Progenitor cell of endocrine pancreas (in vitro differentiated cells): ENCODE measurements around the gene SPRR5. TPM values are rescaled to one million over a fixed set of nuclear protein-coding genes. Genes with fewer than 3 reads are reported as not detected.

Experiments
- DNase-seq: peaks from one replicate; pipeline ENCODE4 v3.0.0; 2021; ENCODE audit warnings: low spot score; ENCODE audit not compliant: unreplicated experiment
- H3K27ac Mint-ChIP-seq: 2 replicates; pipeline ENCODE4 v1.8.0; 2021; ENCODE audit warnings: mild to moderate bottlenecking, moderate library complexity, mixed read lengths
- H3K27me3 Mint-ChIP-seq: 2 replicates; pipeline ENCODE4 v1.8.0; 2021; ENCODE audit warnings: mixed read lengths
- H3K36me3 Mint-ChIP-seq: 2 replicates; pipeline ENCODE4 v1.8.0; 2022; ENCODE audit warnings: mixed read lengths; ENCODE audit not compliant: insufficient read depth
- H3K4me1 Mint-ChIP-seq: 2 replicates; pipeline ENCODE4 v1.8.0; 2021; ENCODE audit warnings: low read depth, mixed read lengths
- H3K4me3 Mint-ChIP-seq: 2 replicates; pipeline ENCODE4 v1.8.0; 2021; ENCODE audit warnings: low read depth, mild to moderate bottlenecking, moderate library complexity, mixed read lengths
- H3K9me3 Mint-ChIP-seq: 2 replicates; pipeline ENCODE4 v1.8.0; 2021; ENCODE audit warnings: low read depth, mixed read lengths
- CTCF ChIP-seq: fragments of 200-600 bp; sonication (generic); IDR thresholded peaks from one replicate; pipeline ENCODE4 v1.5.0; 2021; ENCODE audit warnings: antibody characterized with exemption, mild to moderate bottlenecking; ENCODE audit not compliant: unreplicated experiment
- total RNA-seq: library from RNA; stranded (reverse); gene quantifications from 2 replicates; pipeline ENCODE4 v1.2.1, GENCODE V29; 2021

Gene SPRR5
- total RNA-seq, 1 donor from 2014 or later, result not detected

GRCh38 chr1:152998476-152998875 lies 51.5 kb downstream of the SPRR5 start:
- Mint-ChIP-seq H3K4me1 (peaks cover 10% of the 10 kb centered on the region), H3K27ac (no peak overlapping the region), H3K36me3 (no peaks in the 10 kb centered on the region), H3K27me3 (no peaks in the 10 kb centered on the region), H3K4me3 (no peak overlapping the region), H3K9me3 (peaks cover 10% of the 10 kb centered on the region)
- no peak for TF ChIP-seq CTCF
- no peak for DNase-seq

Other genes starting within 250 kb of the SPRR5 start
- not detected in 2 replicates for gene LCE2A, start 248.9 kb upstream of the SPRR5 start, total RNA-seq
- not detected in 2 replicates for gene LCE4A, start 239.0 kb upstream of the SPRR5 start, total RNA-seq
- not detected in 2 replicates for gene KPRP, start 189.2 kb upstream of the SPRR5 start, total RNA-seq
- gene LCE1F, start 172.1 kb upstream of the SPRR5 start, total RNA-seq, result not detected in 2 replicates
- not detected in 2 replicates for gene LCE1E, start 160.9 kb upstream of the SPRR5 start, total RNA-seq
- not detected in 2 replicates for gene LCE1D, start 150.5 kb upstream of the SPRR5 start, total RNA-seq
- not detected in 2 replicates for gene LCE1C, start 140.6 kb upstream of the SPRR5 start, total RNA-seq
- gene LCE1B, start 135.2 kb upstream of the SPRR5 start, total RNA-seq, result not detected in 2 replicates
- not detected in 2 replicates for gene LCE1A, start 119.7 kb upstream of the SPRR5 start, total RNA-seq
- gene LCE6A, start 104.3 kb upstream of the SPRR5 start, total RNA-seq, result not detected in 2 replicates
- gene LCE7A, start 87.2 kb upstream of the SPRR5 start, total RNA-seq, result not detected in 2 replicates
- gene SMCP, start 68.9 kb upstream of the SPRR5 start, total RNA-seq, result not detected in 2 replicates
- gene IVL, start 38.7 kb upstream of the SPRR5 start, total RNA-seq, result not detected in 2 replicates
- not detected in 2 replicates for gene SPRR4, start 23.4 kb downstream of the SPRR5 start, total RNA-seq
- gene SPRR1A, start 36.9 kb downstream of the SPRR5 start, total RNA-seq, result not detected in 2 replicates
- gene SPRR3, start 54.5 kb downstream of the SPRR5 start, total RNA-seq, result not detected in 2 replicates
- not detected in 2 replicates for gene SPRR1B, start 84.0 kb downstream of the SPRR5 start, total RNA-seq
- gene SPRR2D, start 93.9 kb downstream of the SPRR5 start, total RNA-seq, result not detected in 2 replicates
- gene SPRR2A, start 110.3 kb downstream of the SPRR5 start, total RNA-seq, result not detected in 2 replicates
- gene SPRR2B, start 124.4 kb downstream of the SPRR5 start, total RNA-seq, result not detected in 2 replicates
- not detected in 2 replicates for gene SPRR2E, start 147.3 kb downstream of the SPRR5 start, total RNA-seq
- 1.7 and 4.0 TPM in 2 replicates for gene SPRR2F, start 166.3 kb downstream of the SPRR5 start, total RNA-seq
- not detected in 2 replicates for gene SPRR2G, start 203.7 kb downstream of the SPRR5 start, total RNA-seq